NCI-H2171 treated with DMSO at 0.1 percent for 48 hours (cell line): ENCODE data around the gene ENPP1.

Source experiments
- DNase-seq: peaks from one replicate; lab custom pipeline; 2025; lab: John Stamatoyannopoulos, UW

Gene ENPP1

DNA sequence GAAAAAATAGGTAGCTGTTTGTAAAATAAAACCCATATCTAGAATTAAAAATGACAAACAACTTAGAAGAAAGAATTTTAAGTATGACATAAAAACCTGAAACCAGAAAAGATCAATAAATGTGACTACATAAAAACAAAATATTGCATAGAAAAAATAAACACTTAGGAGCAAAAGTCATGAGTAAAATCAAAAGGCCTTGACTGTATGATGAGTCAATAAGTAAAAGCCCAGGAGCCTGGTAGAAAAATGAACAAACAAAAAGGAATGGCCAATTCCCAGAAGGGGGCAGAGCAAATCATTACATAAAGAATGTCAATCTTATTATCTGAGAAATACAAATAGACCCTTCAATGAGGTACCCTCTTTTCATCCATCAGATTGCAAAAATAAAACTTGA is 20.7 kb upstream of the ENPP1 start:
- no peak for DNase-seq

DNA sequence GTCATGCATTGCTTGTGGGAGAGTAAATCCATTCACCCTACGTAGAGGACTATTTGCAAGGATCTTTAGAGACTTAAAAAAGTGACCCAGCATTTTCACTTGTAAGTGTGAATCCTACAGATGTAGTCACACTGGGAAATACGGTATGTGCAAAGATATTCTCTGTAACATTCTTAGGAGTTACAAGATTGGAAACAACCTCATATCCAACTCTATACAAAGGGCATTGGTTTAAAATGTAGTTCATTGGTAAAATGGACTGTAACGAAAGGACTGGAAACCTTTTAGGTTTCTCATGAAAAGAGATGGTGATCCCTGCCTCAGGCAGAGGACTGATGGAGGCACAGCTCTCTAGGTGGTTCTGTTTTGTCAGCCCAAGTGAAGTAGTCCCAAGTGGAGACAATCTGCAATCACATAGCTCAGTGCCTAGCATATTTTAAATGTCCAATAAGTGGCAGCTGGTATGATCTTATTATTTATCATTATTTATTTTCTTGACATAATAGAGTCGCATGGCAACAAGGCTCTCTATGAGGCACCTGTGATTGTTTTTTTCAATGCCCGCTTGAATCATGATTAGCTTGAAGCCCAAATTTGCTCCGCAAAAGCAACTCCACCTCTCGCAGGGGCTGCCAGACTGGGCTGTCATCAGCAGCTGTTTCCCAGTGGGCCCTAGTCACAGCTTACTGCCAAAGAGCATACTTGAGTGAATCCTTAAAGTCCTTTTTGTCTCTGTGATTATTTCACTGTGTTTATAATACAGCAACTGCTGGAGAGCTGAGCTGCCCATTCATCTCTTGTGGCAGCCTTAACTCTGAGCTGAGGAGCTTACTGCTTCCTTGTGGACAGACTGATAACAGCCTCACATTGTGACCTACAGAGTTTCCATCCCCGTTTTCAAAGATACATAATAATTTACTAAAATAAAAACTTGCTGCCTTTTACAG is 19.8 kb upstream of the ENPP1 start:
- no peak for DNase-seq

DNA sequence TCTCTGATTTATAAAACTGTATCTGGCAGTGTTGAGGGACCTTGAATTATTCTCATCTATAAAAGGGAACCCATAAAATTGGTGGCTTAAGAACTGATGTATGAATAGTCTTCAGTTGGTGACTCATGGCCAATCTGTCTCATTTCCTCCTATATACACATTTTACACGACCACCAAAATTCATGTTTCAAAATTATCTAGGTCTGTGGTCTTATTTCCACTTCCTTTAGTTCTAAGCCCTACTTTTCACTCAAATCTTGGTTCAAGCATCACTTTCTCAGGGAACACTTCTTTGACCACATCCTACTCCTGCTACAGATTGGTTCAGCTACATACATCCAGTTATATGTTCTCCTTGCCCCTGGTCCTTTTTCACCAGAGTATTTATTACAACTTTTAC is 18.6 kb upstream of the ENPP1 start:
- DNase-seq, result no peak

DNA sequence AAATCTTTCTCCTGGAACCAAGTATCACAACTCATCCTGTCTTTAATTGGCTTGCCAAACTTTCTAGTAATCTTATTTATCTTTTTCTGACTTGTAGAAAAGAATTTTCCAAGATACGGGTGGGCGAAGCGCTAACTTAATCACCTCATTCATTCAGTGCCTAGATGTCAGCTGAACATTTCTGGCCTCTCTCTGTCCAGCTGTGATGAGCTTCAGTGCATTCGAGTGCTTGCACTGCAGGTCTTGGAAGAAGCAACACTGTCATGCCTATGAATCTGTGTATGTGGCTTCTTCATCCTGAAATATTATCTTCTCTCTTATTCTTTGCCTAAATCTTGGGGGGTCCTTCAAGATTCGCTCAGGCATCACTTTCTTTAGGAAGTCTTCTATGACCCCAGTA is 16.3 kb upstream of the ENPP1 start:
- no peak for DNase-seq

DNA sequence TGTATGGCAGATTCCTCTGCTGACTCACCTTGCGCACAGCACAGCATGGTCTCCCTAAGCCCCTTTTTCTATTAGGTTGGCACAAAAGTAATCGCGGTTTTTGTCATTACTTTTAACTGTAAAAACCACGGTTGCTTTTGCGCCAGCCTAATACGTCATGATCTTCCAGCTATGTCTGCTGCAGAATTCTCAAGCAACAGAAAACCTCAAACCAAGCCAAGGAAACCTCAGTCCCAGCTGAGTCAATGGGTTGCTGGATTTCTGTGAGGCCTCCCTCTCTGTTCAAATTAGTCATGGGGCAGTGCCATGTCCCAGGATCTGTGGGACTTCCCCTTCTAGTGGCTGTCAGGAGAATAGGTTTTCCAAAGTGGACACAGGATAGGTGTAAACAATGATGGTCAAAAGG is 15.7 kb upstream of the ENPP1 start:
- no peak for DNase-seq

DNA sequence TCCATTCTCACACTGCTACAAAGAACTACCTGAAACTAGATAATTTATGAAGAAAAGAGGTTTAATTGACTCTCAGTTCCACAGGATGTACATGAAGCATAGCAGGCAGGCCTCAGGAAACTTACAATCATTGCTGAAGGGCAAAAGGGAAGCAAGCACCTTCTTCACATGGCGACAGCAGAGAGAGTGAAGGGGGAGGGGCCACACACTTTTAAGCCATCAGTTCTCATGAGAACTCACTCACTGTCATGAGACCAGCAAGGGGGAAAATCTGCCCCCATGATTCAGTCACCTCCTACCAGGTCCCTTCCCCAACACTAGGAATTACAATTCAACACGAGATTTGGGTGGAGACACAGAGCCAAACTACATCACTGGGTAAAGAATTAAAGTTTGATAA is 12.5 kb upstream of the ENPP1 start:
- DNase-seq, result no peak

DNA sequence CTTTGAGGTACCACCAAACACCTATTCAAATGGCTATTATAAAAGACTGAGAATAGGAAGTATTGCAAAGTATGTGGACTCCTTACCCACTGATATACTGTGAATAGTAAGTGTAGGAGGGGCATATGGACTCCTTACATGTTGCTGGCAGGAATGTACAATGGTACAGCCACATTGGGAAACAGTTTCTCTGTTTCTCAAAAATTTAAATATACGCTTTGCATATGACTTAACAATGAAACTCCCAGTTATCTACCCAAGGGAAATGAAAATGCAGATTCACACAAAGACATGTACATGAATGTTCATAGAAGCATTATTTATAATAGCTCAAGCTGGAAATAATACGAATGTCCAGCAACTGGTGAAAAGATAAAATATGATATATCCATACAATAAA is 5.5 kb upstream of the ENPP1 start:
- no peak for DNase-seq

DNA sequence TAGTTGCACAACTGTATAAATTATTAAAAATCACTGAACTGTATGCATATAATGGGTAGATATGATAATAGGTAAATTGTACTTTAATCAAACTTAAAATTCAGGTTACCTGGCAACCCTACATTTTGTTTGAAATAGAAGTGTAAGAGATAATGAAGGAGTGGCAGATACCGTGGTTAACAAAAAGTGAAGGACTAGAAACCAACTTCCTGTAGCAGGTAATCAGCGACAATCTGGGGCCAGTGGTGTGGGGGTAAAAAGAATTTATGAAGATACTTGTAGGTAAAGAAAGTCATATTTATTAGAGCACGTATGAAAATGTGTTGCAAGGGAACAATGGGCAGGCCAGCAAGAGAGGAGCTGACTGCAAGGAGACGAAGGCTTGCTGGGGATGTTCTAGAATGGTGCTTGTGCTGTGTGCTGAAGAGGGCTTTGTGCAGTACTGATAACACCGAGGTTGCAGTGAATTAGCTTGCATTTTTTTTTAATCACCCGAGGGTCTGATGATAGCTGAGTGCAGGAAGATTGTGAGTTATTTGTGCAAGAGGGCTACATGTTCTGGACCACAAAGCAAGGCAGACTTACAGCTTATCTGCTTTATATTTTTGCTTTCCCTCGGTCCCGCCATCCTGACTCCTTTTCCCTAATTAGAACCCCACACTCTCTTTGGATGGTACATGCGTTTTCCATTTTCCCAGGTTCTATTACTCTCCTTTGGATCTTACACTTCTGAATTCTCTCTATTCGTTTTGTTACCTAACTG is 4.6 kb upstream of the ENPP1 start:
- DNase-seq, result no peak

DNA sequence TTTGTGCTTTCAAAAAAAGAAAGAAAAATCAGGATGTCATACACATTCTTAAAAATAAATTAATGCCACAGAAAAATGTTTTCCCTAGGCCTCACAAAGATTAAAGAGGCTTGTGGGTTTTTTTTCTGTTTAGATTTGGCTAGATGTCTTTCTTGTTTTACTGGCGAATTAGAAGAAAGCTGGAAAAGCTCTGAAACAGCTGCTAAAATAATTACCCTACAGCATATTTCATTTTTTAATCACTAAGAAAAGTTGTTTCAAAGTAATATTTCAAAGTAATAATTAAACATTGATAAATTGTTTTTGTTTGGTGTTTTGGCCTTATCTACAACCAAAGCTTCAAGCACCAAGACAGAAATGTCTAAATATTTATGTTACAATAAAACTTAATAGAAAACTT is 3.7 kb upstream of the ENPP1 start:
- no peak for DNase-seq

DNA sequence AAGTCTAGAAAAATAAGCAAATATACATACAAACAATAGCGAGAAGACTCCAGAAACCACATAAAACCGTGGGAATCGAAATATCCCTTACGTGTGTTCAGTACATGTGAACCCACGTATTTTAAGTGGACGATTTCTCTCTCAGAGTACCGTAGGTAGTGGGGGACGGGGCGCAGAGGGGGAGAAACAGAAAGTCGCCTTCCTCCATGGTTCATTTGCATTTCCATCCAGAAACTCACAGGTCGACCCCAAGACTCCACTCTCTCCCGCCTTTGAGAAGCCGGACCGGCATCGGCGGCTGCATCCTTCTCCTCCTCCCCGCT is 538 bp upstream of the ENPP1 start:
- DNase-seq, result no peak

DNA sequence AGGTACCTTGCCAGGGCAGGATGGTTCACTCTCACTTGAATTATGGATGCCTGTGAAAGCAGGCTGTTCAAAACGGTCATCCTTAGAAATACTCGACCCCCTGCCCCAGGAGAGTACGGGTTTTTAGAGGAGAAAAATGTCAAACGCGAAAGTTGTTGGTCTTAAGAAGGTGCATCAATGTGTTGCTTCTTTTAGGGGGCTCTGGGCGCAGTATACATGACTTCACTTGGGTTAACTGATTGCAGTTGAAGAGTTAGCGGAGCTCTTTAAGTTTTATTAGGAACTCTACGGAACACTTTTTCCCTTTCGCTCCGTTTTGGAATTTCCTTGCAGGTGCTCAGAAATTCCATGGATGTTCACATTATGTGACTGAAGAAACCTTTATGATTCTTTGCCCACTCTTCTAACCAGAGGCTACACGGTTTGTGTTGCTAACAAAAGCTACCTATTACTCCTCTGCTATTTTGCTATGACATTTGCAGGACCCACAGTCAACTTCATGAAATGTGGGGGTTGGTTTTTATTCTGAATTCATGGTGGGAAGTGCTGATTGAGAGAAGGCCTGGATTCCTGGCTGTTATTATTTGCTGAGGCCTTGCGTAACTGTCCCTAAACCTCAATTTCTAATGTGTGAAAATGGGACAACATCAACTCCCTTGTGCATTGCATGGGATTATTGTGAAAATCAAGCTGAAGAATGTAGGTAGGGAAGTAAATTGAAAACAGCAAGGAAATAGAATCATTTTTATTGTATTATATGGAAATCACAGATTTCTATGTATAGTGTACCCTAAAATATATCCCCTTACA is 845 bp downstream of the ENPP1 start:
- no peak for DNase-seq

DNA sequence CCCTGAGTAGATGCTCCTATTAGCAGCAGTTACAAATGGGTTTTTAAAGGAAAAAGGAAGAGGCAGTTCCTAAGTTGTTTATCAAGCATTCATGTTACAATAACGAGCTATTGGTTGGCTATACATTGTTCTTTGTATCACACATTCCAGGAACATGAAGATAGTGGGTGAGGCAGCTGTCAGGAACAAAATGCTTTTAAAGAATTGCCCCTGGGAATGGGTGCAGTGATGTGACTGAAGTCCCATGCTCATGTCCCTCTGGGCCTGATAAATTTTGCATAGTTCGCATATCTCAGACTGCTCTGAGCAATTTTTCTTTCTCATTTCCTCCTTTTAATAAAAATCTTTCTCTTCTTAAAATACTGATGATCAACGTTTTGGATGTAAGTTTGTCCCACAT is 3.7 kb downstream of the ENPP1 start:
- DNase-seq, result no peak

DNA sequence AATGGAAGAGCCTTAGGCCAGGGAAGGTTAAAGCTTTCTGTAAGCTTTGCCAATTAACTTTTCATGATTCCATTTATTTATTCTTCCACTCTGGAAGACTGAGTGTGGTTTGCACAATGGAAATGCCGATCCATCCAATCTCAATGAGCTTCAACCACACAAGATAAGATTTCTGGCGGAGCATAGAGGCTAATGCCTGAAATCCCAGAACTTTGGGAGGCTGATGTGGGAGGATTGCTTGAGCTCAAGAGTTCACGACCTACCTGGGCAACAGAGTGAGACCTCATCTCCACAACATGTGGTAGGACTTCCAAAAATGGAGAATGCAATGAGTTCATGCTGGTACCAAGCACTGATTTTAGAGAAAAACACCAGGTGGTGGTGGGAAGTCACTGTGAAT is 6.2 kb downstream of the ENPP1 start:
- no peak for DNase-seq

DNA sequence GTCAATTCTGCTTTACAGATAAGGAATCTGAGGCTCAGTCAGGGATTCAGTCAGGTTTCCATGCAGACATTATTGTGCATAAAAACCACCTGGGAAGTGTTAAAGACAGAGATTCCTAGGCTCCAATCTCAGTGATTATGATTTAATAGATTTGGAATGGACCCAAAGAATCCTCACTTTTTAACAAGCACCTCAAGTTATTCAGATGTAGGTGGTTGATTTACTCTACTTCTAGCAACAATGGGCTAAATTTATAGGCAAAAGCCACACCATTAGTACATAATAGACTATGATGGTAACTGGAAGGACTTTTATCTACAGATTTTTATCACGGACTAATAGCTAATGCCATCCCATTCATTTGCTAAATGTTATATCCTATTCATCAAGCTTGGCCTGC is 9.0 kb downstream of the ENPP1 start:
- DNase-seq, result no peak

DNA sequence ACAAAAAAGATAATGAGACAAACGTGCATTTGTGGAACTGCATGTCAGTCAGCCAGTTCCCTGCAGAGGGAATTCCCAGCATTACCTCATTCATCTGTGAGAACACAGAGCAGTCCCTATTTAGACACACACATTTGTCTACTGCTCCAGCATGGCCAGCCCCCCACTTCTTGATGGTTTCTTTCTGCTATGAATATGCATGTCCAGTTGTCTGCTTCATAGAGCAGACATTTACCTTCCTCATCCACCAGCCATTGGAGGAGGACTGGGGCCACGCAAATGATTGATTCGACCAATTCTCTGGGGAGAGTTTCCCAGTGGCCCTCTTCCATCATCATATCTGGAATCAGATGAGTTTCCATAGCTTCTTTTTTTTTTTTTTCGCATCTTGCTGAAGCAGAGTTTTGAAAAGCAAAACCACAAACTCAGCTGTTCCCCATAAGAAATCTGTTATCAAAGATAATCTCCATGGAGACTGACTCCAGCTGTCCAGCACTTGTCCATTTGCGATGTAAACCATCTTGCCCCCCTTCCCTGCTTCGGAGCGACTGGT is 11.8 kb downstream of the ENPP1 start:
- no peak for DNase-seq

DNA sequence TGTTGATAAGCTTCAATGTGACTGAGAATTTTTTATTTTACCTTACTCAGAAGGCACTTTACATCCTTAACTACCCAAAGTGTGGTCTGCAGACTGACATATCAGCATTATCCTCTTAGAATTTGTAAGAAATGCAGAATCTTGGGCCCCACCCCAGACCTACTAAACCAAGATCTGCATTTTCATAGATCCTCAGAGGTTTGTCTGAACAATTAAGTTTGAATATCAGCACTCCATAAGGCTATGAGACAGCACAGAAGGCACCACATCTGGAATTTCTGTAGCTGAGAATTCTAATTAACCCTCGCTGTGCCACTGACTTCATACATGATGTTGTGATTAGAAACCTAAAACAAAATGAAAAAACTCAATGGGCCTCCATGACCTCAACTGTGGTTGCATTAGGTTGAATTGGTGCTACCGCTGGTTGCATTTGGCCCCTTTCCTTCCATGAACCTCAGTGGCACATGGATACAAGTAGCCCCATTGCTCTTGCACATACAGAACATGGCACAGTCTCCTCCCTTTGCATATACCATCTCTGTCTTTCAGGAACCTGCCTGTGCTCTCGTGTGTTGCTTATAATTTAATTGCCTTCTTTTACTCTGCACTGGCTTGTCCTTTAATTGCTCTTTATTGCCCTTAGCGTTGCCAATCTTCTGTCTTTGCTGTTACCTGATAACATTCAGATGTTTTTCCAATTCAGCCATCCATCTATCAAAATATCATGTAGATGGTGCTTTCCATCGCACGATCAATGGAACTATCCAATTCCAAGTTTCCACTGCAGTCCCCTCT is 13.4 kb downstream of the ENPP1 start:
- DNase-seq, result no peak

DNA sequence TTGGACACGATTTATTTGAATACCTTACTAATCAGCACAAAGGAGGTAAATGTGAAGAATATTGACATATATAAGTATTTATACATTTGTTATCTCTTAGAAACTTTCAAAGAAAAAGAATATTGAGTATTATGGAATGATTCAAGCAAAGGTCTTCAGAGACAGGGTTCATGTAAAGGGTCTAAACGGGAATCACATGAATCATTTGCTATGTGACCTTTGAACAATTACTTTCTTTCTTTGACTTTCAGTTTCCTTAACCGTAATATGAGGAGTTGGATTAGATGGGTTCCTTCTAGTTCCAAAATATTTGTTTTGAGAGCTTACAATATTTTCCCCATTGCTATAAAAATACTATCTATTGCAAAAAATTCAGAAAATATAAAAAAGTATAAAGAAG is 14.3 kb downstream of the ENPP1 start:
- no peak for DNase-seq

DNA sequence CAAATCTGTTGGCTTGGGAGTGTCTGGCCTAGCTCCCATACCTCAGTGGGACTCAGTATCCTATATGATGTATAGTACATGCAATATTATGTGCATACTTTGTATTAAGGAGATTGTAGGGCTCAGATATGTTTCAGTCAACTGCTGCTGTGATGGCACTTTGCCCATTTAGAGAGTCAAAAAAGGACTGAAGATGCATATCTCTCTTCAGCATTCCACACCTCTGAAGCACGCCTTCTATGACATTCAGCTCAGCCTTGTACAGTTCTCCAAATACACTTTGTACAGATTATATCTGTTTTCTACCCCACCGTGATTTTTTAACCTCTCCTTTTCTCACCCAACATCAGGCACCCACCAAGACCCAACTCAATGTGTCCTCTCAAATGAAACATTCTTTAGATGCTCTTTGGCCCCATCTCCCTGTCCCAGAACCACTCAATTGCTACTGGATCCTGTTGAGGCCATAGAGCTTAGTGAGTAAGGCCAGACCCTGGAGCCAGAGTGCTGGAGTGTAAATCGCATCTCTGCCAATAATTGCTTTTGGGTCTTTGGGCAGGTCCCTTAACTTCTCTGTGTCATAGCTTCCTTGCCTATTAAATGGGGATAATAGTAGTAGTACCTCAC is 15.6 kb downstream of the ENPP1 start:
- DNase-seq, result no peak

DNA sequence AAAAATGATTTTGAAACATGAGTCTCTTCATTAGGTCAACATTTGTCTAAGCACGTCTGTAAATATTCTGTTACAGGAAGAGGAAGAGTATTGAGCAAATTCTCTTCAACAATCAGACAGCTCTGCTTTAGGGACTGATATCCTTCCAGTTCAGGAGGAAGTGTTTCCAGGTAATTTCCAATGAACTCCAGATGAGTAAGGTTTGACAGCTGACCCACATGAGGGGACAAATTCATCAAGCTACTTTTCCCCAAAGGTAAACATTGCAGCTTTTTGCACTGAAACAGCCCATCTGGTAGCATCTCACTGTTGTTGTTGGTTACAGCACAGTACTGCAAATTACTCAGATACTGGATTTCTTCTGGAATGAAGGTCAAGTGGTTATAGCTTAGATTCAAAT is 18.1 kb downstream of the ENPP1 start:
- no peak for DNase-seq

DNA sequence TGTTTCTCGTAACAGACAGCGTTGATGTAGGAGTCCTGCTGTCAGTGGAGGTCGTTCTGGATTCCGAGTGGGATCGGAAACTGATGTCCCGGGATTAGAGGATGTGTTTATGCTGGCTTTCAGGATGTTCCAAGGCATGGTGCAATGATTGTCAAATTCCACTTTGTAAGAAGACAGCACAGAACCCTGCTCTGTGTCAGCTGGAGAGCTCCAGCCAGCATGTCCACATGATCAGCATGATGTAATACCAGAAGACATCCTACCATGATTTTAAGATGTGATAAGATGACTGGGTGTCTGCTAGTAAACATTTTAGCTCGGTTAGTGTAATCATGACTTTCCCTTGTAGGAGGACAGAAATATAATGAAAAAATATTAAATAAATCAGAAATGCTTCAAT is 20.3 kb downstream of the ENPP1 start:
- DNase-seq, result no peak

DNA sequence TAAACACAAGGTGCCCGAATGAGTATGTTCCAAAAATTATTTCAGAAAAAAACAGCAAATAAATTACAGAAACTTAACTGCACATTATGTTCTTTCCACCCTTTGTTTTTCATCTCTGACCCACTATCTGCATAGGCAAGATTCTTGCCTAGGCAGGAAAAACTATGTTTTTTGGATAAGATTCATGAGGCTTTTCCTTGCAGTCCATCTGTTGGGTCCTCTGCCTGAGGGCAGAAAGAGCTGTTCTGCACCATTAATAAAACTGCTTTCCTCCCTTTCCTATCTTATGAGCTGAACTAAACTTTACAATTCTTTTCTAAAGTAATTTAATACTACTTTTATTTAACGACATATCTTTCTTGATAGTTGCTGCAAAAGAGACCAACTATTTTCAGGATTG is 21.1 kb downstream of the ENPP1 start:
- no peak for DNase-seq
